HepG2 (cell line): ENCODE results near the gene PACS1. TPM values are rescaled to one million over a fixed set of nuclear protein-coding genes. Genes with fewer than 3 reads are reported as not detected.

Source experiments
- CTCF ChIP-seq: sonication (generic); formaldehyde crosslinking; IDR thresholded peaks from 2 replicates; pipeline ENCODE4 v1.5.0; 2020; ENCODE audit warnings: mild to moderate bottlenecking, missing genetic modification reagents, moderate library complexity
- GATAD2A ChIP-seq: IDR thresholded peaks from 2 replicates; pipeline ENCODE4 v1.6.1; 2016
- GLI4 ChIP-seq: sonication (generic); formaldehyde crosslinking; IDR thresholded peaks from 2 replicates; pipeline ENCODE4 v1.5.1; 2020; ENCODE audit warnings: missing genetic modification reagents, mild to moderate bottlenecking, moderate library complexity, borderline replicate concordance
- HMGXB3 ChIP-seq: sonication (generic); formaldehyde crosslinking; IDR thresholded peaks from 2 replicates; pipeline ENCODE4 v1.4.0; 2020; ENCODE audit warnings: missing genetic modification reagents, borderline replicate concordance
- HNRNPL ChIP-seq: fragments of 200-400 bp; formaldehyde crosslinking; IDR thresholded peaks from 2 replicates; pipeline ENCODE4 v1.6.1; 2017; ENCODE audit warnings: mild to moderate bottlenecking, low read depth, low read length
- KAT7 ChIP-seq: IDR thresholded peaks from 2 replicates; pipeline ENCODE4 v1.6.1; 2018; ENCODE audit warnings: borderline replicate concordance, missing compliant biosample characterization
- MAFK ChIP-seq, 2 experiments: IDR thresholded peaks in 1 of 2; conservative IDR thresholded peaks in 1 of 2; 2 replicates each; pipeline ENCODE4 v1.6.1; 2011; ENCODE audit warnings: improper control_type of control experiment in 2 of 2, low read length in 2 of 2
- MAX ChIP-seq: IDR thresholded peaks from 2 replicates; pipeline ENCODE4 v1.6.1; 2012; ENCODE audit warnings: inconsistent platforms
- MIER3 ChIP-seq: IDR thresholded peaks from 2 replicates; pipeline ENCODE4 v1.6.1; 2016; ENCODE audit warnings: missing compliant biosample characterization, borderline replicate concordance
- NFYC ChIP-seq: IDR thresholded peaks from 2 replicates; pipeline ENCODE4 v1.6.1; 2016; ENCODE audit warnings: missing genetic modification reagents, missing compliant biosample characterization
- POGK ChIP-seq: sonication (generic); formaldehyde crosslinking; conservative IDR thresholded peaks from 2 replicates; pipeline ENCODE4 v1.8.0; 2022; ENCODE audit warnings: mild to moderate bottlenecking, moderate library complexity, missing genetic modification reagents
- RFXANK ChIP-seq: IDR thresholded peaks from 2 replicates; pipeline ENCODE4 v1.6.1; 2016
- SNAPC2 ChIP-seq: sonication (generic); formaldehyde crosslinking; IDR thresholded peaks from 2 replicates; pipeline ENCODE4 v1.8.1; 2022; ENCODE audit warnings: mild to moderate bottlenecking, missing genetic modification reagents
- ZBTB20 ChIP-seq: sonication (generic); formaldehyde crosslinking; IDR thresholded peaks from 2 replicates; pipeline ENCODE4 v1.8.1; 2023; ENCODE audit warnings: missing genetic modification reagents, low read depth, mild to moderate bottlenecking, borderline replicate concordance
- ZFP36 ChIP-seq: fragments of 150-350 bp; IDR thresholded peaks from 2 replicates; pipeline ENCODE4 v1.6.1; 2018; ENCODE audit warnings: borderline replicate concordance, low read length, low read depth; ENCODE audit not compliant: partially characterized antibody
- ZNF225 ChIP-seq: sonication (generic); formaldehyde crosslinking; IDR thresholded peaks from 2 replicates; pipeline ENCODE4 v1.4.0; 2020; ENCODE audit warnings: mild to moderate bottlenecking, missing genetic modification reagents
- ZNF263 ChIP-seq: sonication (generic); formaldehyde crosslinking; IDR thresholded peaks from 2 replicates; pipeline ENCODE4 v1.4.0; 2020; ENCODE audit warnings: missing genetic modification reagents
- ZNF335 ChIP-seq: sonication (generic); formaldehyde crosslinking; IDR thresholded peaks from 2 replicates; pipeline ENCODE4 v1.4.0; 2020; ENCODE audit warnings: missing genetic modification reagents
- ZNF430 ChIP-seq: sonication (generic); formaldehyde crosslinking; IDR thresholded peaks from 2 replicates; pipeline ENCODE4 v1.9.0; 2021; ENCODE audit warnings: mild to moderate bottlenecking, missing genetic modification reagents
- ZNF484 ChIP-seq: sonication (generic); formaldehyde crosslinking; IDR thresholded peaks from 2 replicates; pipeline ENCODE4 v1.5.1; 2020; ENCODE audit warnings: mild to moderate bottlenecking, low read depth, missing genetic modification reagents, borderline replicate concordance
- ZNF546 ChIP-seq: sonication (generic); formaldehyde crosslinking; conservative IDR thresholded peaks from 2 replicates; pipeline ENCODE4 v1.8.1; 2023; ENCODE audit warnings: mild to moderate bottlenecking, missing genetic modification reagents
- ZNF746 ChIP-seq: sonication (generic); formaldehyde crosslinking; IDR thresholded peaks from 2 replicates; pipeline ENCODE4 v1.8.0; 2022; ENCODE audit warnings: mild to moderate bottlenecking, missing genetic modification reagents
- ZSCAN29 ChIP-seq: sonication (generic); formaldehyde crosslinking; conservative IDR thresholded peaks from 2 replicates; pipeline ENCODE4 v1.4.0; 2020; ENCODE audit warnings: mild to moderate bottlenecking, missing genetic modification reagents
- polyA plus RNA-seq, 8 experiments: library from polyadenylated mRNA; depleted of rRNA in 3 of 8; stranded (reverse) in 7 of 8; unstranded in 1 of 8; fragments of >200 nt; fragmentation: Illumina TruSeq in 4 of 8; extraction: Trizol in 4 of 8; gene quantifications; 2 replicates each; pipeline versions ENCODE4 v1.2.1 to v1.2.3, GENCODE V29; 2011 to 2016; ENCODE audit warnings: low read depth in 4 of 8, missing spikeins in 1 of 8, mixed read lengths in 1 of 8; ENCODE audit not compliant: insufficient read depth in 1 of 8
- total RNA-seq, 5 experiments: library from RNA; depleted of rRNA; stranded (reverse); fragments of >200 nt; fragmentation: Illumina TruSeq; extraction: Trizol; gene quantifications; 2 replicates each; pipeline ENCODE4 v1.2.3, GENCODE V29; 2016; ENCODE audit warnings: low read depth in 1 of 5

The PACS1 gene
- total and polyA plus RNA-seq, 2 of the 13 experiments (the other 11 are each of a cell fraction or from before 2014, with no cell fraction given): 7.6 to 8.6 TPM

GRCh38 chr11:66119348-66120133, 49.5 kb downstream of the PACS1 start (continued):
- TF ChIP-seq POGK (CRISPR knock-in tag): no peak
- no peak for TF ChIP-seq ZNF225 (CRISPR knock-in tag)
- TF ChIP-seq GLI4: no peak
- no peak for TF ChIP-seq ZNF546 (CRISPR knock-in tag)
- TF ChIP-seq ZBTB20: no peak
- no peak for TF ChIP-seq ZNF335 (CRISPR knock-in tag)
- TF ChIP-seq KAT7: no peak
- no peak for TF ChIP-seq ZSCAN29 (CRISPR knock-in tag)
- peak; percentile 57; the same call in 1 of the 2 replicates for TF ChIP-seq GATAD2A
- no peak for TF ChIP-seq MAX
- no peak for TF ChIP-seq SNAPC2 (CRISPR knock-in tag)
- TF ChIP-seq ZFP36: no peak
- no peak for TF ChIP-seq MAFK (conservative IDR thresholded peaks at IDR 0.05 in 1 of 2, IDR thresholded peaks at IDR 0.05 in 1 of 2; ENCODE audit: low read length in 2 of 2)
- TF ChIP-seq HNRNPL: no peak
- no peak for TF ChIP-seq ZNF430 (CRISPR knock-in tag)
- no peak for TF ChIP-seq CTCF
- TF ChIP-seq HMGXB3: no peak
- TF ChIP-seq RFXANK (CRISPR knock-in tag): no peak
- no peak for TF ChIP-seq ZNF746
- peak; percentile 26; the same call in 1 of the 2 replicates for TF ChIP-seq MIER3 (CRISPR knock-in tag)
- TF ChIP-seq NFYC: no peak
- TF ChIP-seq ZNF263 (CRISPR knock-in tag): no peak
- TF ChIP-seq ZNF484 (CRISPR knock-in tag): no peak
